Skeletal muscle satellite cell (primary cell): ENCODE measurements around the gene WDR19.
A peak's percentile ranks its signal among the peaks of the same experiment; 100 is the strongest.

Experiments
- H3K27me3 ChIP-seq: 2 replicates; pipeline ENCODE4 v1.7.0; 2013; ENCODE audit warnings: low read length; ENCODE audit not compliant: control insufficient read depth, insufficient read depth
- H3K36me3 ChIP-seq: 2 replicates; pipeline ENCODE4 v1.7.0; 2013; ENCODE audit warnings: mild to moderate bottlenecking, control low read depth, low read length; ENCODE audit not compliant: insufficient read depth
- H3K4me1 ChIP-seq: 2 replicates; pipeline ENCODE4 v1.7.0; 2013; ENCODE audit warnings: low read length; ENCODE audit not compliant: control insufficient read depth, insufficient read depth
- H3K4me2 ChIP-seq: 2 replicates; pipeline ENCODE4 v1.7.0; 2013; ENCODE audit warnings: mild to moderate bottlenecking, low read length
- H3K4me3 ChIP-seq: 2 replicates; pipeline ENCODE4 v1.7.0; 2013; ENCODE audit warnings: low read length
- H3K9ac ChIP-seq: 2 replicates; pipeline ENCODE4 v1.7.0; 2013; ENCODE audit warnings: mild to moderate bottlenecking, low read depth, low read length, moderate library complexity
- H3K9me3 ChIP-seq: replicated peaks from 2 replicates; pipeline ENCODE4 v1.7.0; 2013; ENCODE audit warnings: mild to moderate bottlenecking, control low read depth, low read length

The WDR19 gene

GRCh38 chr4:39233114-39233513, 50.8 kb downstream of the WDR19 start:
- Histone ChIP-seq H3K4me3 (no peak overlapping the region), H3K4me2 (no peak overlapping the region), H3K9ac (no peak overlapping the region), H3K4me1 (no peaks in the 10 kb centered on the region), H3K36me3 (peaks cover 3% of the 10 kb centered on the region), H3K9me3 (no peaks in the 10 kb centered on the region), H3K27me3 (no peaks in the 10 kb centered on the region)

GRCh38 chr4:39233783-39234182, 51.5 kb downstream of the WDR19 start:
- Histone ChIP-seq H3K4me2 (no peak overlapping the region), H3K27me3 (no peaks in the 10 kb centered on the region), H3K36me3 (peaks cover 3% of the 10 kb centered on the region), H3K9ac (no peak overlapping the region), H3K9me3 (no peaks in the 10 kb centered on the region), H3K4me1 (no peaks in the 10 kb centered on the region), H3K4me3 (no peak overlapping the region)

GRCh38 chr4:39235021-39235420, 52.7 kb downstream of the WDR19 start:
- Histone ChIP-seq H3K4me1 (no peaks in the 10 kb centered on the region), H3K9me3 (no peaks in the 10 kb centered on the region), H3K36me3 (peaks cover 3% of the 10 kb centered on the region), H3K9ac (no peak overlapping the region), H3K27me3 (no peaks in the 10 kb centered on the region), H3K4me2 (no peak overlapping the region), H3K4me3 (no peak overlapping the region)

GRCh38 chr4:39235696-39236095, 53.4 kb downstream of the WDR19 start:
- no peaks in the 10 kb centered on the region for H3K9me3 ChIP-seq
- H3K4me2 ChIP-seq, result no peak overlapping the region
- H3K4me3 ChIP-seq, result no peak overlapping the region
- H3K36me3 ChIP-seq, result peaks cover 3% of the 10 kb centered on the region
- no peaks in the 10 kb centered on the region for H3K4me1 ChIP-seq
- no peak overlapping the region for H3K9ac ChIP-seq
- H3K27me3 ChIP-seq, result no peaks in the 10 kb centered on the region

- Histone ChIP-seq H3K4me3 (no peak overlapping the region), H3K9me3 (no peaks in the 10 kb centered on the region), H3K27me3 (no peaks in the 10 kb centered on the region), H3K4me2 (no peak overlapping the region), H3K36me3 (peaks cover 3% of the 10 kb centered on the region), H3K4me1 (no peaks in the 10 kb centered on the region), H3K9ac (no peak overlapping the region)
These were observed 54.9 kb downstream of the WDR19 start for GRCh38 chr4:39237179-39237578.

GRCh38 chr4:39243462-39243861, 61.1 kb downstream of the WDR19 start:
- no peak overlapping the region for H3K9ac ChIP-seq
- no peaks in the 10 kb centered on the region for H3K4me1 ChIP-seq
- no peak overlapping the region for H3K4me2 ChIP-seq
- H3K9me3 ChIP-seq, result no peaks in the 10 kb centered on the region
- H3K36me3 ChIP-seq, result peaks cover 7% of the 10 kb centered on the region
- H3K4me3 ChIP-seq, result no peak overlapping the region
- no peaks in the 10 kb centered on the region for H3K27me3 ChIP-seq

GRCh38 chr4:39255266-39255665, 72.9 kb downstream of the WDR19 start:
- Histone ChIP-seq H3K27me3 (no peaks in the 10 kb centered on the region), H3K9me3 (no peaks in the 10 kb centered on the region), H3K9ac (peak overlapping the region; percentile 55), H3K4me2 (peak overlapping the region; percentile 32), H3K4me3 (no peak overlapping the region), H3K36me3 (no peaks in the 10 kb centered on the region), H3K4me1 (peaks cover 35% of the 10 kb centered on the region)

GRCh38 chr4:39255871-39256270, 73.5 kb downstream of the WDR19 start:
- no peaks in the 10 kb centered on the region for H3K36me3 ChIP-seq
- H3K9me3 ChIP-seq, result no peaks in the 10 kb centered on the region
- H3K4me3 ChIP-seq, result peak overlapping the region; percentile 4
- H3K9ac ChIP-seq, result peak overlapping the region; percentile 55
- peaks cover 35% of the 10 kb centered on the region for H3K4me1 ChIP-seq
- no peaks in the 10 kb centered on the region for H3K27me3 ChIP-seq
- peak overlapping the region; percentile 30 for H3K4me2 ChIP-seq

GRCh38 chr4:39256436-39256835, 74.1 kb downstream of the WDR19 start:
- peak overlapping the region; percentile 30 for H3K4me2 ChIP-seq
- H3K27me3 ChIP-seq, result no peaks in the 10 kb centered on the region
- no peaks in the 10 kb centered on the region for H3K36me3 ChIP-seq
- peak overlapping the region; percentile 4 for H3K4me3 ChIP-seq
- no peaks in the 10 kb centered on the region for H3K9me3 ChIP-seq
- peaks cover 35% of the 10 kb centered on the region for H3K4me1 ChIP-seq
- peak overlapping the region; percentile 55 for H3K9ac ChIP-seq

GRCh38 chr4:39259571-39260330, 77.4 kb downstream of the WDR19 start:
- no peaks in the 10 kb centered on the region for H3K36me3 ChIP-seq
- H3K4me3 ChIP-seq, result no peak overlapping the region
- no peaks in the 10 kb centered on the region for H3K9me3 ChIP-seq
- no peaks in the 10 kb centered on the region for H3K27me3 ChIP-seq
- peak overlapping the region; percentile 36 for H3K9ac ChIP-seq
- peak overlapping the region; percentile 4 for H3K4me2 ChIP-seq
- H3K4me1 ChIP-seq, result peaks cover 32% of the 10 kb centered on the region

- Histone ChIP-seq H3K36me3 (peaks cover 2% of the 10 kb centered on the region), H3K27me3 (no peaks in the 10 kb centered on the region), H3K4me1 (peaks cover 9% of the 10 kb centered on the region), H3K4me2 (no peak overlapping the region), H3K9ac (no peak overlapping the region), H3K4me3 (no peak overlapping the region), H3K9me3 (no peaks in the 10 kb centered on the region)
These were observed 81.6 kb downstream of the WDR19 start for GRCh38 chr4:39263895-39264294.

- Histone ChIP-seq H3K9ac (no peak overlapping the region), H3K4me2 (no peak overlapping the region), H3K4me3 (no peak overlapping the region), H3K27me3 (no peaks in the 10 kb centered on the region), H3K4me1 (no peaks in the 10 kb centered on the region), H3K9me3 (no peaks in the 10 kb centered on the region), H3K36me3 (peaks cover 44% of the 10 kb centered on the region)
These were observed 92.2 kb downstream of the WDR19 start for GRCh38 chr4:39274503-39274902.
